ENCODE data around the gene STK32B. TPM values are rescaled to one million over a fixed set of nuclear protein-coding genes. Genes with fewer than 3 reads are reported as not detected.

Gene STK32B
- total RNA-seq, 4 donors from 2014 or later = 2.4 to 3.9 (median 3.1) TPM

DNA sequence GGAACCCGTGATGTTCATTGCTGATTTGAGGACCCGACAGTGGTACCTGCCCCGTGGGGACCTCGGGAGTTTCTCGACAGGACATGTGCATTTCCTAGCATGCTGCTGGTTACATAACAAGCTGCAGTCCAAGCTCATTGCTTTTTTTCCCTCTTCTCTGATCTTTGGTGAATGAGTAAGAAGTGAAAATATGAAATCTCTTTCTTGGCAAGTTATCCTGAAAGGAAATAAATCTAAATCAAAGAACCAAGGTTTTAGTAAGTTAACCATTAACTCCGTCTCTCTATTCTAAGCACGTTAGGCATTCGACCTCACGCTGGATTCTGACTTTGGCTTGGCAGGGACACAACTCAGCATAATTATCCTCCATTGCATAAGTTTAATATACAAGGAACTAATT lies 86.6 kb downstream of the STK32B start:
- TF ChIP-seq, protein P1, sequence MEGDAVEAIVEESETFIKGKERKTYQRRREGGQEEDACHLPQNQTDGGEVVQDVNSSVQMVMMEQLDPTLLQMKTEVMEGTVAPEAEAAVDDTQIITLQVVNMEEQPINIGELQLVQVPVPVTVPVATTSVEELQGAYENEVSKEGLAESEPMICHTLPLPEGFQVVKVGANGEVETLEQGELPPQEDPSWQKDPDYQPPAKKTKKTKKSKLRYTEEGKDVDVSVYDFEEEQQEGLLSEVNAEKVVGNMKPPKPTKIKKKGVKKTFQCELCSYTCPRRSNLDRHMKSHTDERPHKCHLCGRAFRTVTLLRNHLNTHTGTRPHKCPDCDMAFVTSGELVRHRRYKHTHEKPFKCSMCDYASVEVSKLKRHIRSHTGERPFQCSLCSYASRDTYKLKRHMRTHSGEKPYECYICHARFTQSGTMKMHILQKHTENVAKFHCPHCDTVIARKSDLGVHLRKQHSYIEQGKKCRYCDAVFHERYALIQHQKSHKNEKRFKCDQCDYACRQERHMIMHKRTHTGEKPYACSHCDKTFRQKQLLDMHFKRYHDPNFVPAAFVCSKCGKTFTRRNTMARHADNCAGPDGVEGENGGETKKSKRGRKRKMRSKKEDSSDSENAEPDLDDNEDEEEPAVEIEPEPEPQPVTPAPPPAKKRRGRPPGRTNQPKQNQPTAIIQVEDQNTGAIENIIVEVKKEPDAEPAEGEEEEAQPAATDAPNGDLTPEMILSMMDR (IDR thresholded peaks at IDR 0.05) = no peak
- peak; percentile 29 for ATAC-seq (ENCODE audit: low FRiP score)
- DNase-seq (ENCODE audit: low spot score) = no peak

DNA sequence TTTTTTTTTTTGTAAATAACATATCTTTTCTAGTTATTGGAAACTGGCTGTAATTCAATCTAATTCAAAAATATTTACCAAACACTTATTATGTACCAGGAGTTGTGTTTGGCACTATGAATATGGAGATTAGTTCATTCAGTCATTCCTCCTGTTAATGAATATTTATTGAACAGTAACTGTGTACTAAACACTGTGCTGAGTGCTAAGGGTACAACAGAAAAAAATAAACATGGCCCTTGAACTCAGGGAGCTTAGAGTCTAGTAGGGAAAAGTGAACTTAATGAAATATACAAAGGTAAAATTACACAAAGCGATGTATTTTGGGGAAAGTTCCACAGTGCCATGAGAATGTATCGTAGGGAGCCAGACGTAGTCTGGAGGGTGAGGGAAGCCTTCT lies 87.1 kb downstream of the STK32B start:
- DNase-seq (ENCODE audit: low spot score) = no peak
- ATAC-seq (ENCODE audit: low FRiP score) = no peak
- TF ChIP-seq, protein P1 (IDR thresholded peaks at IDR 0.05) = no peak

DNA sequence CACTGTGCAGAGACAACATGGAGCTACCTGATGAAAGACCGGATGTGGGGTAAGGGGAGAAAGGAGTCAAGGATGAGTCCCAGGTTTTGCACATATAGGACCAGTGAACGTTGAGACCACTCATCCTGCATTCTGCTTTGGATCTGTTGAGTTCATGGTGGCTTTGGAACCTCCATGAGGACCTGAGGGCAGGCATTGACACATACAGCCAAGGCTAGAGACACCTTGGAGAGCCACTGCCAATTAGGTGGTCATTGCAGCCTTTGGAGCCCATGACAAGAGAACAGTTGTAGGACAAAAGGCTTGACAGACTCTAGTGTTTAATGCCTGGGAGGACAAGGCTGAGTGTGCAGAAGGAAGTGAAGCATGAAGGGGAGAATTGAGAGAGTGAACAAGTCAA lies 87.9 kb downstream of the STK32B start:
- DNase-seq (ENCODE audit: low spot score) (no peak), ATAC-seq (ENCODE audit: low FRiP score) (no peak)
- TF ChIP-seq, protein P1 (IDR thresholded peaks at IDR 0.05) = no peak

DNA sequence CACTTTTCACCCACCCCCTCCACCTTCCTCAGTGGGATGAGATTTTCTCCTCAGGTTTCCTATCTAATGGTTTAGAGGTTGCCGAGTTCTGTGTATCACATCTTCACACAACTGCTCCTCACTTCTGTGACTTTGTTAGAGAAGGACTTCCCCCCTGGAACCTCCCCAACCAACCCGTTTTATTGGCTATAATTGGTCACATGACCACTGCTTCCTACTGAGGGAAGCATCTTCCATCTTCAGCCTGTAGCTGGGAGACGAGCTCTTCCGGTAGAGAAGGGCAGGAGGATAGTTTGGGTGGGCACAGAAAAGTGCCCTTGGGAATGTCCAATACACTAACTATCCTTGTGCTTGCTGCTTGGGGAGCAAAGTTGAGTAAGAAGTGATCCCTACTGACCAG lies 90.5 kb downstream of the STK32B start:
- ATAC-seq (ENCODE audit: low FRiP score) = no peak
- TF ChIP-seq, protein P1 (IDR thresholded peaks at IDR 0.05) = no peak
- no peak for DNase-seq (ENCODE audit: low spot score)

DNA sequence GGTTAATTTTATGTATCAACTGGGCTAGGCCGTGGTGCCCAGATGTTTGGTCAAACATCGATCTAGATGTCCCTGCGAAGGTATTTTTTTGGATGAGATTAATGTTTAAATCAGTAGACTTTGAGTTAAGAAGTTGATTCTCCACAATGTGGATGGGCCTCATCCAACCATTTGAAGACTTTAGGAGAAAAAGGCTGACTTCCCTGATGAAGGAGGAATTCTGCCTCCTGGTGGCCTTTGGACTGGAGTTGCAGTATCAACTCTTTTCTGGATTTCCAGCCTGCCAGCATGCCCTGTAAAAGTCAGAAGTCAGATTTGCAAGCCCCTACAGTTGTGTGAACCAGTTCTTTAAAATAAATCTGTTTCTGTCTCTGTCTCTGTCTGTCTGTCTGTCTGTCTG lies 91.4 kb downstream of the STK32B start:
- ATAC-seq (ENCODE audit: low FRiP score) (no peak), DNase-seq (ENCODE audit: low spot score) (no peak)
- TF ChIP-seq, protein P1 (IDR thresholded peaks at IDR 0.05) = no peak

DNA sequence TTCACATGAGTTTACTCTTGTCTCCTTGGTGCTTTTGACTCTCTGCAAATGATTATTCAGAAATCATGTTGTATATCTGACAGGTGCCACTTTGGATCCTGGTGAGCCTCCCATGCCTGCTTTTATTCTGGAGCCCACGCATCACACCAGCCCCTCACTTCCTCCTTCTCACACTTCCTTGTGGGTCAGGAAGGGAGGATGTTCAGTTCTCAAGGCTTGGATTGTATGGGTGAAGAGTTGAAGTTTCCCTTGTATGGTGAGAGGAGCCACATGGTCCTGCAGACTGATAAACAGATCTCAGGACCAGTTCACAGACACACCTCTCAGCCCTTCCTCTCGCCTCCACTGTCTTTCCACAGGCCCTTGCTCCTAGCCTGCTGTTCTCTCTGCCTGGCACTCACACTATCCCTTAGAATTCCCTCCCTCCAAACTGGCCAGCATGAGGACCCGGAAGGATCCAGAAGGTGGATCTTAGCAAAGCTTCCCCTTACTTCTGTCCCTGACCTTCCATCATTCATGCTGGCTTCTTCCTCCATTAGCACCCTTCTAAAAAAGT lies 92.1 kb downstream of the STK32B start:
- ATAC-seq (ENCODE audit: low FRiP score) (no peak), DNase-seq (ENCODE audit: low spot score) (no peak)
- TF ChIP-seq, protein P1 (IDR thresholded peaks at IDR 0.05) = no peak

DNA sequence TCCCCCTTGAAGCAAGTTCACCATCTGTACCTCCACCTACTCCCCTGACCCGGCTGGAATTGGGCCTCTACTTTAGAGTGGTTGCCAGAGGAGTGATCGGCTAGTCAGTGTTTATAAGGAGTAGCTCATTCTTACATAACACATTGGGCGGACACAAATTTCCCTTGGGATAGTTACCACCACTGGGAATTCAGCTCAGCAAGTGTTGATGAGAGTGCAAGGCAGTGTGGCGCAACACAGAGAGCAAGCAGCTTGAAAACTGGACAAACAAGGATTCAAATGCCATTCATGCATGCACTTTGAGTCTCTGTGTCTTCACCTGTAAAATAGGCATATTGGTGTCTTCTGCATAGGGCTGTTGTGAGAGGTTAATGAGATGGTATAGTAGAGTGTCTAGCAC lies 92.7 kb downstream of the STK32B start:
- TF ChIP-seq, protein P1 (IDR thresholded peaks at IDR 0.05) = no peak
- ATAC-seq (ENCODE audit: low FRiP score) = peak; percentile 74
- no peak for DNase-seq (ENCODE audit: low spot score)

Data from omental fat pad (tissue), 4 donors.